Astrocyte (in vitro differentiated cells and primary cell): ENCODE results near the gene PLXNB2. TPM values are rescaled to one million over a fixed set of nuclear protein-coding genes. Genes with fewer than 3 reads are reported as not detected.

Experiments
- DNase-seq: peaks from one replicate; pipeline ENCODE4 v3.0.0-alpha.2; 2010; ENCODE audit warnings: low read depth
- FAIRE-seq: peaks from 2 replicates; lab custom pipeline; 2011; peaks lifted over from hg19 to GRCh38; lab: Jason Lieb, UNC
- H2AFZ ChIP-seq: 2 replicates; pipeline ENCODE4 v1.6.0; 2012; ENCODE audit warnings: low read depth, low read length, inconsistent platforms
- H3K27ac ChIP-seq: 2 replicates; pipeline ENCODE4 v1.5.1; 2011; ENCODE audit warnings: low read depth, low read length, inconsistent platforms
- H3K27me3 ChIP-seq: 2 replicates; pipeline ENCODE4 v1.6.0; 2011; ENCODE audit warnings: low read length, inconsistent platforms; ENCODE audit not compliant: insufficient read depth
- H3K36me3 ChIP-seq: 2 replicates; pipeline ENCODE4 v1.5.1; 2011; ENCODE audit warnings: low read length, inconsistent platforms; ENCODE audit not compliant: insufficient read depth
- H3K4me1 ChIP-seq: 2 replicates; pipeline ENCODE4 v1.5.1; 2011; ENCODE audit warnings: low read length, inconsistent platforms; ENCODE audit not compliant: insufficient read depth
- H3K4me2 ChIP-seq: 2 replicates; pipeline ENCODE4 v1.6.0; 2012; ENCODE audit warnings: low read length, inconsistent platforms
- H3K4me3 ChIP-seq: 2 replicates; pipeline ENCODE4 v1.5.1; 2011; ENCODE audit warnings: low read depth, mild to moderate bottlenecking, low read length, inconsistent platforms; ENCODE audit not compliant: insufficient read depth
- H3K79me2 ChIP-seq: 2 replicates; pipeline ENCODE4 v1.6.0; 2012; ENCODE audit warnings: mild to moderate bottlenecking, low read length, inconsistent platforms; ENCODE audit not compliant: insufficient read depth
- H3K9ac ChIP-seq: 2 replicates; pipeline ENCODE4 v1.6.0; 2012; ENCODE audit warnings: mild to moderate bottlenecking, low read length, inconsistent platforms
- H3K9me3 ChIP-seq: 2 replicates; pipeline ENCODE4 v1.5.1; 2012; ENCODE audit warnings: low read depth, mild to moderate bottlenecking, low read length, inconsistent platforms; ENCODE audit not compliant: insufficient read depth
- H4K20me1 ChIP-seq: 2 replicates; pipeline ENCODE4 v1.6.0; 2012; ENCODE audit warnings: low read length, inconsistent platforms; ENCODE audit not compliant: insufficient read depth
- H3K27ac Mint-ChIP-seq: one replicate; pipeline ENCODE4 v1.8.0; 2021; ENCODE audit warnings: mild to moderate bottlenecking, mixed read lengths; ENCODE audit not compliant: unreplicated experiment
- H3K27me3 Mint-ChIP-seq: one replicate; pipeline ENCODE4 v1.8.0; 2021; ENCODE audit warnings: low read depth, mixed read lengths; ENCODE audit not compliant: unreplicated experiment
- H3K36me3 Mint-ChIP-seq: one replicate; pipeline ENCODE4 v1.8.0; 2021; ENCODE audit warnings: low read depth, mixed read lengths; ENCODE audit not compliant: unreplicated experiment
- H3K4me1 Mint-ChIP-seq: one replicate; pipeline ENCODE4 v1.8.0; 2021; ENCODE audit warnings: low read depth, mixed read lengths; ENCODE audit not compliant: unreplicated experiment
- H3K4me3 Mint-ChIP-seq: one replicate; pipeline ENCODE4 v1.8.0; 2021; ENCODE audit warnings: mild to moderate bottlenecking, moderate library complexity, mixed read lengths; ENCODE audit not compliant: unreplicated experiment
- H3K9me3 Mint-ChIP-seq: one replicate; pipeline ENCODE4 v1.8.0; 2021; ENCODE audit warnings: mild to moderate bottlenecking, mixed read lengths; ENCODE audit not compliant: unreplicated experiment
- EZH2 ChIP-seq: IDR thresholded peaks from 2 replicates; pipeline ENCODE4 v1.6.1; 2012; ENCODE audit warnings: mild to moderate bottlenecking, low read length, inconsistent platforms; ENCODE audit not compliant: insufficient read depth
- total RNA-seq: library from RNA; stranded (reverse); gene quantifications from 2 replicates; pipeline ENCODE4 v1.2.1, GENCODE V29; 2021
- TF ChIP-seq, protein P1 (sequence below): IDR thresholded peaks from 2 replicates; pipeline ENCODE4 v1.5.1; 2011; ENCODE audit warnings: low read depth, mild to moderate bottlenecking, inconsistent platforms, low read length, moderate library complexity; ENCODE audit not compliant: insufficient read depth

The PLXNB2 gene
- total RNA-seq, 1 donor from 2014 or later = 327 TPM

DNA sequence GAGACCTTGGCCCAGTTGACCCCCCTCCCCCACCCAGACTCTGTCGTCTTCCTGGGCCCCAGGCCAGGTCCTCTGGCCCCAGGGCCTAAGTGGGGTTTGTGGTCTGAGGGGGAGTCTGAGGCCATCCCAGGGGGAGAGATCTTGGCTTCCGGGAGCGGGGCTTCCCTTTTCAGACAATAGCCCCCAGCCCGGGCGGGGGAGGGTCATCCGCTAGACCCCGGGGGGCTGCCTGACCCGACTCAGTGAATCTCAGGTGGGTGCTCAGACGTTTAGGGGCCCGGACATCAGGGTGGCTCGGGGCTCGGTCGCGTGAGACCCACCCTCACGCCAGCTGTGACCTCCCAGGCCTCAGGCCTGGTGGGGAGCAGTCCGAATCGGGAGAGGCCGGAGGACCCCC lies 37.9 kb downstream of the PLXNB2 start:
- Histone ChIP-seq H2AFZ (no peak overlapping the region), H3K9ac (peak overlapping the region; percentile 65), H3K9me3 (no peaks in the 10 kb centered on the region), H3K4me2 (peak overlapping the region; percentile 89), H3K27me3 (no peaks in the 10 kb centered on the region), H3K79me2 (no peaks in the 10 kb centered on the region), H3K27ac (no peak overlapping the region), H4K20me1 (peaks cover 30% of the 10 kb centered on the region), H3K4me3 (peak overlapping the region; percentile 57), H3K36me3 (no peaks in the 10 kb centered on the region), H3K4me1 (peaks cover 19% of the 10 kb centered on the region)
- DNase-seq = no peak
- no peaks in the 10 kb centered on the region for H3K9me3 Mint-ChIP-seq
- H3K4me1 Mint-ChIP-seq = peaks cover 8% of the 10 kb centered on the region
- peak overlapping the region; percentile 76 for H3K4me3 Mint-ChIP-seq
- H3K27me3 Mint-ChIP-seq = peaks cover 3% of the 10 kb centered on the region
- no peak overlapping the region for H3K27ac Mint-ChIP-seq
- H3K36me3 Mint-ChIP-seq = peaks cover 8% of the 10 kb centered on the region
- TF ChIP-seq, protein P1, sequence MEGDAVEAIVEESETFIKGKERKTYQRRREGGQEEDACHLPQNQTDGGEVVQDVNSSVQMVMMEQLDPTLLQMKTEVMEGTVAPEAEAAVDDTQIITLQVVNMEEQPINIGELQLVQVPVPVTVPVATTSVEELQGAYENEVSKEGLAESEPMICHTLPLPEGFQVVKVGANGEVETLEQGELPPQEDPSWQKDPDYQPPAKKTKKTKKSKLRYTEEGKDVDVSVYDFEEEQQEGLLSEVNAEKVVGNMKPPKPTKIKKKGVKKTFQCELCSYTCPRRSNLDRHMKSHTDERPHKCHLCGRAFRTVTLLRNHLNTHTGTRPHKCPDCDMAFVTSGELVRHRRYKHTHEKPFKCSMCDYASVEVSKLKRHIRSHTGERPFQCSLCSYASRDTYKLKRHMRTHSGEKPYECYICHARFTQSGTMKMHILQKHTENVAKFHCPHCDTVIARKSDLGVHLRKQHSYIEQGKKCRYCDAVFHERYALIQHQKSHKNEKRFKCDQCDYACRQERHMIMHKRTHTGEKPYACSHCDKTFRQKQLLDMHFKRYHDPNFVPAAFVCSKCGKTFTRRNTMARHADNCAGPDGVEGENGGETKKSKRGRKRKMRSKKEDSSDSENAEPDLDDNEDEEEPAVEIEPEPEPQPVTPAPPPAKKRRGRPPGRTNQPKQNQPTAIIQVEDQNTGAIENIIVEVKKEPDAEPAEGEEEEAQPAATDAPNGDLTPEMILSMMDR = no peak
- TF ChIP-seq EZH2 = no peak
- no peak for FAIRE-seq

DNA sequence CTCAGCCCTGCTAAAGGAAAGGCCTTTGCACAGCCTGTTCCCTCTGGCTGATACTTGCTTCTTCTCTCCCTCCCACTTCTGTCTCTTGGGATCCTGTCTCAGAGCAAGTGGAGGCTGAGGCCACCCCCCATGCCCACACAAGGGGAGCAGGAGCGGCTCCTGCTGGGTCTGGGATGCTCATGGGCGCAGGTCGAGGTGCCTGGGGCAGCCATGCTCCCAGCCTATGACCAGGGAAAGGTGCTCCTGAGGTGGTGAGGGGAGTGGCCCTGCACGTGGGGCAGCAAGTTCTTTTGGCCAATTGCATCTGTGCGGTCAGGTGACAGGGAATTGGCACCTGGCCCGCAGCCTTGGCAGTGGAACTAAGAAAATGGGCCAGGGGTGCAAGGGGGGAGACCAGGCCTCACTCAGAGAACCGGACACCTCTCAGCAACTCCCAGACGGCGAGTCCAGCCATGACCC lies 38.8 kb downstream of the PLXNB2 start:
- DNase-seq (no peak), FAIRE-seq (no peak)
- Mint-ChIP-seq H3K27ac (no peak overlapping the region), H3K4me3 (peak overlapping the region; percentile 14), H3K27me3 (peaks cover 3% of the 10 kb centered on the region), H3K36me3 (peaks cover 8% of the 10 kb centered on the region), H3K4me1 (peaks cover 2% of the 10 kb centered on the region), H3K9me3 (no peaks in the 10 kb centered on the region)
- no peak overlapping the region for H3K9ac ChIP-seq
- peaks cover 19% of the 10 kb centered on the region for H3K4me1 ChIP-seq
- H2AFZ ChIP-seq = no peak overlapping the region
- no peak overlapping the region for H3K27ac ChIP-seq
- peaks cover 24% of the 10 kb centered on the region for H4K20me1 ChIP-seq
- no peaks in the 10 kb centered on the region for H3K27me3 ChIP-seq
- H3K4me3 ChIP-seq = no peak overlapping the region
- no peaks in the 10 kb centered on the region for H3K9me3 ChIP-seq
- no peak for TF ChIP-seq EZH2
- TF ChIP-seq, protein P1 = no peak
- H3K36me3 ChIP-seq = no peaks in the 10 kb centered on the region
- H3K79me2 ChIP-seq = no peaks in the 10 kb centered on the region
- peak overlapping the region; percentile 89 for H3K4me2 ChIP-seq

DNA sequence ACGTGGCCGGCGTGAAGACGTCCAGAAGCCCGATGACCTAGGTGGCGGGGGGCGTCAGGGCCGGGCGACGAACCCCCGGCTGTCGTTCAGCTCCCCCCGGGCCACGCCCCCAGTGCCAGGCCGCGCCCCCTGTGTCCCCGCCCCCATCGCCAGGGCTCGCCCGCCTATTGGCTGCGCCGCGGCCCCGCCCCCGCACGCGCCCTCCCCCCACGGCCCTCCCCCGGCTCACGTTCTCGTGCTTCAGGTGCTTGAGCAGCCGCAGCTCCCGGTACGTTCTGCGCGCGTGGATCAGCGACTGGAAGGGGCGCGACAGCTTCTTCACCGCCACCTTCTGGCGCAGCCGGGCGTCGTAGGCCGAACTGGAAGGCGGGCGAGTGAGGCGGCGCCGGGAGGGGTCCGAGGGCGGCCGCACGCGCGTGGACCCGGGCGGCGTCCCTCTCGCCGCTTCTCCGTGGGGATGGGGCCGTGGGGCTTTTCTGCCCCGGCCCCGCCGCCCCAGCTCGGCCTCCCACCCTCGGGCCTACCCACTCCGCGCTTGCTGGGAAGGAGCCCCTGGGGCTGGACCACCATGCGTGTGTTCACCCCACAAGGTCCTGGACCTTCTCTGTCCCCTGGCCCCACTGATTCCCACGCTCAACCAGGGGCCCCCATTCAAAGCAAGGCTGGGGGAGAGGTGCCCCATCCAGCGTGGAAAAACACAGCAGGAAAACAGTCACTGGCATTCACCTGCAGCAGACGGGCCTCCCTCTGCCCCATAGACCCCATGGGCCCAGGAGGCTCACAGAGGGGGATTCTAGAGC lies 39.7 kb downstream of the PLXNB2 start:
- H4K20me1 ChIP-seq = peaks cover 22% of the 10 kb centered on the region
- H3K9me3 ChIP-seq = no peaks in the 10 kb centered on the region
- H3K4me2 ChIP-seq = peak overlapping the region; percentile 77
- Mint-ChIP-seq H3K4me3 (no peak overlapping the region), H3K9me3 (no peaks in the 10 kb centered on the region), H3K27ac (no peak overlapping the region), H3K27me3 (peaks cover 3% of the 10 kb centered on the region), H3K4me1 (peaks cover under 1% of the 10 kb centered on the region), H3K36me3 (peaks cover 8% of the 10 kb centered on the region)
- no peaks in the 10 kb centered on the region for H3K27me3 ChIP-seq
- no peak for DNase-seq
- H3K9ac ChIP-seq = no peak overlapping the region
- no peak overlapping the region for H3K27ac ChIP-seq
- no peaks in the 10 kb centered on the region for H3K79me2 ChIP-seq
- H2AFZ ChIP-seq = no peak overlapping the region
- no peaks in the 10 kb centered on the region for H3K36me3 ChIP-seq
- no peak for TF ChIP-seq EZH2
- peak overlapping the region; percentile 10 for H3K4me3 ChIP-seq
- peaks cover 21% of the 10 kb centered on the region for H3K4me1 ChIP-seq
- no peak for FAIRE-seq
